Measurements from ENCODE around the gene LRBA. TPM values are rescaled to one million over a fixed set of nuclear protein-coding genes. Genes with fewer than 3 reads are reported as not detected.

LRBA gene
- total RNA-seq, 2 donors from 2014 or later, result 55.5 to 77.7 TPM

DNA sequence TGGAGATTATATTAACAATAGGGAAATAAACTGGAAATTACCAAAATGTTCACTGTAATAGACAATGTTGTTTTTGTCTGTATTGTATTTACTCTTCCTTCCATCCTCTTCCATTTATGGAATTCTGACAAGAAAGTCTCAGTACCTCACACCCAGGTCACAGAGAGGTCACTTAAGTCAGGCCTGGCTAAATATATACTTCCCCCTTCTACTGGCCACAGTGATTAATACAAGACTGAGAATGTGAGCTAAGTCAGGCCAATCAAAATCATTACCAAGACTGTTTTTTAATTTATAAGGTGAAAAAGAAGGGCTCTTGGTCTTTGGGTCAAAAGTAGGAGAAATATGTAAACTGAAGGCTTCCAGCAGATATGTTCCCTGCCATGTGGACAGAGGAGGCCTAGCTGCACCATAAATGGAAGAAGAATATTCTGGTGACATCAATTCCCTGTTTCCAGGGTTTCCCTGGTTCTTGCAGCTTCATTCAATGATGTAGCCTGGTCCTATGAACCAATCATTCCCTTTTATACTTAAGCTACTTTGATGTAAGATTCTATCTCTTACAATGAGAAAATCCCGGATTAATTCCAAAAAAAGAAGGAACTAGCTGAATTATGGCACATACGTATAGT lies 64.3 kb downstream of the LRBA start:
- no peaks in the 10 kb centered on the region for H3K27me3 ChIP-seq
- DNase-seq, result no peak
- H3K36me3 ChIP-seq, result no peaks in the 10 kb centered on the region
- peaks cover 5% of the 10 kb centered on the region for H3K4me1 ChIP-seq
- intact Hi-C loops (cut with DNase I), result no loop called here
- no peak overlapping the region for H3K9ac ChIP-seq (ENCODE audit: low read depth in 2 of 2, low read length in 2 of 2)
- TF ChIP-seq, protein P1, sequence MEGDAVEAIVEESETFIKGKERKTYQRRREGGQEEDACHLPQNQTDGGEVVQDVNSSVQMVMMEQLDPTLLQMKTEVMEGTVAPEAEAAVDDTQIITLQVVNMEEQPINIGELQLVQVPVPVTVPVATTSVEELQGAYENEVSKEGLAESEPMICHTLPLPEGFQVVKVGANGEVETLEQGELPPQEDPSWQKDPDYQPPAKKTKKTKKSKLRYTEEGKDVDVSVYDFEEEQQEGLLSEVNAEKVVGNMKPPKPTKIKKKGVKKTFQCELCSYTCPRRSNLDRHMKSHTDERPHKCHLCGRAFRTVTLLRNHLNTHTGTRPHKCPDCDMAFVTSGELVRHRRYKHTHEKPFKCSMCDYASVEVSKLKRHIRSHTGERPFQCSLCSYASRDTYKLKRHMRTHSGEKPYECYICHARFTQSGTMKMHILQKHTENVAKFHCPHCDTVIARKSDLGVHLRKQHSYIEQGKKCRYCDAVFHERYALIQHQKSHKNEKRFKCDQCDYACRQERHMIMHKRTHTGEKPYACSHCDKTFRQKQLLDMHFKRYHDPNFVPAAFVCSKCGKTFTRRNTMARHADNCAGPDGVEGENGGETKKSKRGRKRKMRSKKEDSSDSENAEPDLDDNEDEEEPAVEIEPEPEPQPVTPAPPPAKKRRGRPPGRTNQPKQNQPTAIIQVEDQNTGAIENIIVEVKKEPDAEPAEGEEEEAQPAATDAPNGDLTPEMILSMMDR (IDR thresholded peaks at IDR 0.05), result no peak
- H3K9me3 ChIP-seq, result no peaks in the 10 kb centered on the region
- no peak overlapping the region for H3K27ac ChIP-seq
- no peak overlapping the region for H3K4me3 ChIP-seq

DNA sequence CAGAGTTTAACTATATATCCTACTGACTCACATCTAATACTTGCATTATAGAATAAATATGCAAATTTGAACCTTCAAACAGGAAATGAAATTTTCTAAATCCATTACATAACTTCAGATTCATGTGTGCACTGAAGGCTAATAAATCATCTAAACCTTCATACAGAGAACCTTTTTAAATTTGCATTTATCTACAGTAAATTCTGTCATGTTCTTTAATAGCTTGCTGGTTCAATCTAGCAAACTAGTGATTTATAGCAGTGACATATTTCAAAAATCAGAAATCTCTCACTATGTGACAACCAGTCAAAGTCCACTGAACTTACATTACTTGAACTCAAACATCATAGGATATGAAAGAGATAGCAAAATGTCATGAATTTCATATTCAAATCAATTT lies 65.1 kb downstream of the LRBA start:
- DNase-seq, result no peak
- Histone ChIP-seq H3K4me1 (peaks cover 5% of the 10 kb centered on the region), H3K9ac (ENCODE audit: low read depth in 2 of 2, low read length in 2 of 2) (no peak overlapping the region), H3K9me3 (no peaks in the 10 kb centered on the region), H3K4me3 (no peak overlapping the region), H3K27ac (no peak overlapping the region), H3K36me3 (no peaks in the 10 kb centered on the region), H3K27me3 (no peaks in the 10 kb centered on the region)
- intact Hi-C loops (cut with DNase I), result no loop called here
- TF ChIP-seq, protein P1 (IDR thresholded peaks at IDR 0.05), result no peak

- Histone ChIP-seq H3K9ac (ENCODE audit: low read depth in 2 of 2, low read length in 2 of 2) (no peak overlapping the region), H3K4me1 (peaks cover 5% of the 10 kb centered on the region), H3K36me3 (no peaks in the 10 kb centered on the region), H3K27ac (no peak overlapping the region), H3K27me3 (no peaks in the 10 kb centered on the region), H3K9me3 (no peaks in the 10 kb centered on the region), H3K4me3 (no peak overlapping the region)
- TF ChIP-seq, protein P1 (IDR thresholded peaks at IDR 0.05), result no peak
- intact Hi-C loops (cut with DNase I), result no loop called here
- DNase-seq, result no peak
Measured at GRCh38 chr4:150949342-150949741, 65.7 kb downstream of the LRBA start.

GRCh38 chr4:150948710-150949109 lies 66.4 kb downstream of the LRBA start:
- Histone ChIP-seq H3K9ac (ENCODE audit: low read depth in 2 of 2, low read length in 2 of 2) (no peak overlapping the region), H3K4me3 (no peak overlapping the region), H3K36me3 (no peaks in the 10 kb centered on the region), H3K27me3 (no peaks in the 10 kb centered on the region), H3K4me1 (peaks cover 5% of the 10 kb centered on the region), H3K27ac (no peak overlapping the region), H3K9me3 (no peaks in the 10 kb centered on the region)
- TF ChIP-seq, protein P1 (IDR thresholded peaks at IDR 0.05), result no peak
- DNase-seq, result no peak
- intact Hi-C loops (cut with DNase I), result no loop called here

DNA sequence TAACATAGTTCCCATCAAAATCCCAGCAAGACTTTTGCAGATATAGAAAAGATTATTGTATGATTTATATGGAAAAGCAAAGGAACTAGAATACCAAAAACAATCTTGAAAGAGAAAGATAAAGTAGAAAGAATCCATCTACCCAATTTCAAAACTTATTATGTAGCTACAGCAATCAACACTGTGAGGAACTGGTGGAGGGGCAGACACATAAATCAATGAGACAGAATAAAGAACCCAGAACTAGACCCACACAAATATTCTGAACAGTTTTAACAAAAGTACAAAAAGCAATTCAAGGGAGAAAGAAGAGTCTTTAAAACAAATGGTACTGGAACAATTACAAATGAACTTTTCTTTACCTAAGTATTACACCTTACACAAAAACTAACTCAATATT lies 67.0 kb downstream of the LRBA start:
- no peaks in the 10 kb centered on the region for H3K36me3 ChIP-seq
- no peak overlapping the region for H3K27ac ChIP-seq
- no peak for DNase-seq
- no peaks in the 10 kb centered on the region for H3K27me3 ChIP-seq
- H3K4me1 ChIP-seq, result peaks cover 5% of the 10 kb centered on the region
- intact Hi-C loops (cut with DNase I), result no loop called here
- TF ChIP-seq, protein P1 (IDR thresholded peaks at IDR 0.05), result no peak
- no peak overlapping the region for H3K4me3 ChIP-seq
- no peak overlapping the region for H3K9ac ChIP-seq (ENCODE audit: low read depth in 2 of 2, low read length in 2 of 2)
- no peaks in the 10 kb centered on the region for H3K9me3 ChIP-seq

All from colonic mucosa (tissue), 4 donors.